Measurements from ENCODE around the gene RPGRIP1L.

The RPGRIP1L gene

DNA sequence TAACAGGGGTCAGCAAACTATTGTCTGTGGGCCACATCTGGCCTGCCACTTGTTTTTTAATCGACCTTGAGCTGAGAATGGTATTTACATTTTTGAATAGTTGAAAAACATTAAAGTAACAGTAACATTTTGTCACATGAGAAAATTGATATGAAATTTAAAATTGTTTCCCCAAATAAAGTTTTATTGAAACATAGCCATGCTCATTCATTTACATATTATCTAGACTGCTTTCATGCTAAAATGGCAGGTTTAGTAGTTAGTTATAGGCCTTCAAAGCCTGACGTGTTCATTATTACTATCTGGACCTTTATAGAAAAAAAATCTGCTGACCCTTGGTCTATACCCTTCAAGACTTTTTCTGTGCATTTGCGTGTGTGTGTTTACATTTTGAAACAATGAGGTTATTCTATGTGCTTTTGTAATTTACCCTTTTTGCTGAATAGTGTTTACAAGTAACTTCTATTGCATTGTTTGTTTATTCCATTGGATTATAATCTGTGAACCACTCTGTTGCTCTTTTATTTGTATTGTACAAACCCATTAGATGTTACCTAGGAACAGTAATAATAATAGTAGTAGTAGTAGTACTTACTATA, 37.4 kb upstream of the RPGRIP1L start:
- Histone ChIP-seq H2BK5ac (ENCODE audit: low read depth, low read length, poor library complexity) (no peak overlapping the region), H2BK12ac (ENCODE audit: low read length) (no peak overlapping the region), H3K4me1 (ENCODE audit: control insufficient read depth in 1 of 2, insufficient read depth in 2 of 2, low read length in 2 of 2) (no peaks in the 10 kb centered on the region), H3K9me3 (ENCODE audit: insufficient read depth, low read depth, low read length) (no peaks in the 10 kb centered on the region), H4K12ac (ENCODE audit: low read depth, low read length) (no peak overlapping the region), H4K8ac (ENCODE audit: low read depth, low read length) (no peak overlapping the region), H2BK120ac (ENCODE audit: insufficient read depth, low read length, poor library complexity) (no peak overlapping the region), H3K4me2 (ENCODE audit: low read length) (no peak overlapping the region), H3K9ac (ENCODE audit: low read length) (no peak overlapping the region), H3K27ac (ENCODE audit: low read depth, low read length) (no peak overlapping the region), H3K4ac (ENCODE audit: low read depth, low read length) (no peak overlapping the region), H3K36me3 (ENCODE audit: control insufficient read depth in 1 of 2, insufficient read depth in 2 of 2, low read length in 2 of 2) (no peaks in the 10 kb centered on the region), H4K91ac (ENCODE audit: low read depth, low read length) (no peak overlapping the region), H3K79me2 (ENCODE audit: control insufficient read depth, insufficient read depth, low read length, poor library complexity) (no peaks in the 10 kb centered on the region), H3K4me3 (ENCODE audit: low read depth, low read length) (no peak overlapping the region), H3K14ac (ENCODE audit: low read length) (no peak overlapping the region), H3K27me3 (ENCODE audit: insufficient read depth, low read length) (no peaks in the 10 kb centered on the region), H3K18ac (ENCODE audit: low read length) (no peak overlapping the region), H2AFZ (ENCODE audit: insufficient read depth, low read length, poor library complexity) (no peak overlapping the region), H3K23ac (ENCODE audit: low read length) (no peak overlapping the region), H2AK5ac (ENCODE audit: low read length) (no peak overlapping the region), H3K79me1 (ENCODE audit: low read length) (no peaks in the 10 kb centered on the region)
- WGBS (ENCODE audit: extremely low coverage, insufficient coverage, insufficient read length), result no CpG with 5 or more reads among the region's 3 CpGs
- DNase-seq, result no peak

DNA sequence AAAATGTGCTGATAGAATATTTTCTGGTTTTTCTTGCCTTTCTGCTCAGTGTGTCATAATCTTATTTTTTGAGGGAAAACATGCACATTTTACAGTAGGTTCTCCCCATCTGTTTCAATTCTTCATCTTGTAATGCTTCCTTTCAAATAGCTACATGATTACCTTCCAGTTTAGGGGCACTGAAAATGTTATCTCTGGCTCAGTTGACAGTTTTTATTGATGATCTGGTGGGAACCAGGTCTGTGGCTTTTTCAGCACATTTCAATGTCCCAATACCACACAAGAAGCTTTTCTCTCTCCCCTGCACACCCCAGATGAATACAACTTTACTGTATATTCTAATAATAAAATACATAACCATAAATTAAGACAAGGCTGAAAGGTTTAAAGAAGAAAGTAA, 36.8 kb upstream of the RPGRIP1L start:
- Histone ChIP-seq H3K4ac (ENCODE audit: low read depth, low read length) (no peak overlapping the region), H4K8ac (ENCODE audit: low read depth, low read length) (no peak overlapping the region), H4K12ac (ENCODE audit: low read depth, low read length) (no peak overlapping the region), H2BK12ac (ENCODE audit: low read length) (no peak overlapping the region), H3K79me2 (ENCODE audit: control insufficient read depth, insufficient read depth, low read length, poor library complexity) (no peaks in the 10 kb centered on the region), H3K79me1 (ENCODE audit: low read length) (no peaks in the 10 kb centered on the region), H2BK5ac (ENCODE audit: low read depth, low read length, poor library complexity) (no peak overlapping the region), H3K9ac (ENCODE audit: low read length) (no peak overlapping the region), H3K4me2 (ENCODE audit: low read length) (no peak overlapping the region), H3K4me1 (ENCODE audit: control insufficient read depth in 1 of 2, insufficient read depth in 2 of 2, low read length in 2 of 2) (no peaks in the 10 kb centered on the region), H2AK5ac (ENCODE audit: low read length) (no peak overlapping the region), H3K27ac (ENCODE audit: low read depth, low read length) (no peak overlapping the region), H4K91ac (ENCODE audit: low read depth, low read length) (no peak overlapping the region), H3K4me3 (ENCODE audit: low read depth, low read length) (no peak overlapping the region), H2AFZ (ENCODE audit: insufficient read depth, low read length, poor library complexity) (no peak overlapping the region), H3K23ac (ENCODE audit: low read length) (no peak overlapping the region), H3K27me3 (ENCODE audit: insufficient read depth, low read length) (no peaks in the 10 kb centered on the region), H3K36me3 (ENCODE audit: control insufficient read depth in 1 of 2, insufficient read depth in 2 of 2, low read length in 2 of 2) (no peaks in the 10 kb centered on the region), H3K18ac (ENCODE audit: low read length) (no peak overlapping the region), H3K9me3 (ENCODE audit: insufficient read depth, low read depth, low read length) (no peaks in the 10 kb centered on the region), H2BK120ac (ENCODE audit: insufficient read depth, low read length, poor library complexity) (no peak overlapping the region), H3K14ac (ENCODE audit: low read length) (no peak overlapping the region)
- DNase-seq, result no peak

DNA sequence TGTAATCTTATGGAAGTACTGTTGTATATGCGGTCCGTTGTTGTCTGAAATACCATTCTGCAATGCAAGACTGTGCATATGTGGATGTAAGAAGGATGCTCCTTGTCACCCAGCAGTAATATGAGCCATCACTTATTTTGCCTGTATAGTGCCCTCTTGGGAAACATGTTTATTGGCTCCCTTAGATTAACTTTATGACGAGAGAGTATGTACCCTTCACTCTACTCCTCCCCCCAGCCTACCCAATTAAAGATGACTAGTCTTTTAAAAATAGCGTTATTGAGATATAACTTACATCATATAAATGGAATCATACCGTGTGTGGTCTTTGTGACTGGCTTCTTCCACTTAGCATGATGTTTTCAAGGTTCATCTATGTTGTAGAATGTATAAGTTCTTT, 33.9 kb upstream of the RPGRIP1L start:
- H3K4me1 ChIP-seq (ENCODE audit: control insufficient read depth in 1 of 2, insufficient read depth in 2 of 2, low read length in 2 of 2), result peaks cover 0 to under 1% of the 10 kb centered on the region in 2 experiments
- no peaks in the 10 kb centered on the region for H3K36me3 ChIP-seq (ENCODE audit: control insufficient read depth in 1 of 2, insufficient read depth in 2 of 2, low read length in 2 of 2)
- no peak overlapping the region for H4K12ac ChIP-seq (ENCODE audit: low read depth, low read length)
- no peak overlapping the region for H3K4me3 ChIP-seq (ENCODE audit: low read depth, low read length)
- no peak overlapping the region for H2BK12ac ChIP-seq (ENCODE audit: low read length)
- WGBS (ENCODE audit: extremely low coverage, insufficient coverage, insufficient read length), result no CpG with 5 or more reads among the region's 5 CpGs
- no peak overlapping the region for H2AFZ ChIP-seq (ENCODE audit: insufficient read depth, low read length, poor library complexity)
- no peaks in the 10 kb centered on the region for H3K79me2 ChIP-seq (ENCODE audit: control insufficient read depth, insufficient read depth, low read length, poor library complexity)
- no peak overlapping the region for H3K4ac ChIP-seq (ENCODE audit: low read depth, low read length)
- H2BK5ac ChIP-seq (ENCODE audit: low read depth, low read length, poor library complexity), result no peak overlapping the region
- H3K4me2 ChIP-seq (ENCODE audit: low read length), result no peak overlapping the region
- no peak overlapping the region for H2AK5ac ChIP-seq (ENCODE audit: low read length)
- no peaks in the 10 kb centered on the region for H3K27me3 ChIP-seq (ENCODE audit: insufficient read depth, low read length)
- H3K18ac ChIP-seq (ENCODE audit: low read length), result no peak overlapping the region
- DNase-seq, result no peak
- no peak overlapping the region for H3K27ac ChIP-seq (ENCODE audit: low read depth, low read length)
- no peak overlapping the region for H3K23ac ChIP-seq (ENCODE audit: low read length)
- no peak overlapping the region for H4K91ac ChIP-seq (ENCODE audit: low read depth, low read length)
- H2BK120ac ChIP-seq (ENCODE audit: insufficient read depth, low read length, poor library complexity), result no peak overlapping the region
- H3K9ac ChIP-seq (ENCODE audit: low read length), result no peak overlapping the region
- H3K14ac ChIP-seq (ENCODE audit: low read length), result no peak overlapping the region
- no peaks in the 10 kb centered on the region for H3K9me3 ChIP-seq (ENCODE audit: insufficient read depth, low read depth, low read length)
- no peaks in the 10 kb centered on the region for H3K79me1 ChIP-seq (ENCODE audit: low read length)
- H4K8ac ChIP-seq (ENCODE audit: low read depth, low read length), result no peak overlapping the region

DNA sequence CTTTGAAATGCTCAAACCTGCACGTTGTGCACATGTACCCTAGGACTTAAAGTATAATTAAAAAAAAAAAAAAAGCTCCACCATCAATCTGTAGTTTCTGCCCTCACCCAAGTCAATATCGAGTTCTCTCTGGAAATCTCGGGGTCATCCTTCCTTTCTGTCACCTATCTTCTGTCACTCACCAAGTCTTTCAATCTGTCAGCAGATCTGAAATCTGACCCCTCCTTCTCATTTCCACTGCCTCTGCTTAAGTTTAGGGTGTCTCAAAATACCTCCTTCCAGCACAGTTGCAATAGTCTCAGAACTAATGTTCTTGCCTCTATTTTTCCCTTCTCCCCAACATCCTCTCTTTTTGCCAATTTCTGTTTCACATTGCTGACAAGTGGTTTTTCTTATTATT, 32.6 kb upstream of the RPGRIP1L start:
- Histone ChIP-seq H3K23ac (ENCODE audit: low read length) (no peak overlapping the region), H3K14ac (ENCODE audit: low read length) (no peak overlapping the region), H4K8ac (ENCODE audit: low read depth, low read length) (no peak overlapping the region), H3K27me3 (ENCODE audit: insufficient read depth, low read length) (no peaks in the 10 kb centered on the region), H3K9ac (ENCODE audit: low read length) (no peak overlapping the region), H3K27ac (ENCODE audit: low read depth, low read length) (no peak overlapping the region), H2AFZ (ENCODE audit: insufficient read depth, low read length, poor library complexity) (no peak overlapping the region), H3K36me3 (ENCODE audit: control insufficient read depth in 1 of 2, insufficient read depth in 2 of 2, low read length in 2 of 2) (no peaks in the 10 kb centered on the region), H2AK5ac (ENCODE audit: low read length) (no peak overlapping the region), H3K79me2 (ENCODE audit: control insufficient read depth, insufficient read depth, low read length, poor library complexity) (no peaks in the 10 kb centered on the region), H3K4me2 (ENCODE audit: low read length) (no peak overlapping the region), H4K12ac (ENCODE audit: low read depth, low read length) (no peak overlapping the region), H3K4ac (ENCODE audit: low read depth, low read length) (no peak overlapping the region), H3K79me1 (ENCODE audit: low read length) (no peaks in the 10 kb centered on the region), H3K9me3 (ENCODE audit: insufficient read depth, low read depth, low read length) (no peaks in the 10 kb centered on the region), H3K4me1 (ENCODE audit: control insufficient read depth in 1 of 2, insufficient read depth in 2 of 2, low read length in 2 of 2) (peaks cover 0 to 4% of the 10 kb centered on the region in 2 experiments), H3K18ac (ENCODE audit: low read length) (no peak overlapping the region), H2BK5ac (ENCODE audit: low read depth, low read length, poor library complexity) (no peak overlapping the region), H2BK120ac (ENCODE audit: insufficient read depth, low read length, poor library complexity) (no peak overlapping the region), H3K4me3 (ENCODE audit: low read depth, low read length) (no peak overlapping the region), H2BK12ac (ENCODE audit: low read length) (no peak overlapping the region), H4K91ac (ENCODE audit: low read depth, low read length) (no peak overlapping the region)
- WGBS (ENCODE audit: extremely low coverage, insufficient coverage, insufficient read length), result no CpG with 5 or more reads among the region's 3 CpGs
- no peak for DNase-seq
